ENCODE data around the gene POMGNT2.

The POMGNT2 gene

GRCh38 chr3:43061101-43061895 is 44.6 kb downstream of the POMGNT2 start:
- no peak for TF ChIP-seq CTCF (IDR thresholded peaks at IDR 0.05; ENCODE audit: low read depth, low read length)

GRCh38 chr3:43059456-43059855 is 46.4 kb downstream of the POMGNT2 start:
- no peak for TF ChIP-seq CTCF (IDR thresholded peaks at IDR 0.05; ENCODE audit: low read depth, low read length)
- no peak overlapping the region for H3K4me3 ChIP-seq (ENCODE audit: low read depth, low read length)

More at GRCh38 chr3:43061101-43061895, 44.6 kb downstream of the POMGNT2 start:
- H3K4me3 ChIP-seq (ENCODE audit: low read depth, low read length) = no peak overlapping the region

- no peak for TF ChIP-seq CTCF (IDR thresholded peaks at IDR 0.05; ENCODE audit: low read depth, low read length)
- no peak overlapping the region for H3K4me3 ChIP-seq (ENCODE audit: low read depth, low read length)
These were observed 49.8 kb downstream of the POMGNT2 start for GRCh38 chr3:43055806-43056770.

GRCh38 chr3:43055393-43055792 is 50.5 kb downstream of the POMGNT2 start:
- H3K4me3 ChIP-seq (ENCODE audit: low read depth, low read length) = no peak overlapping the region
- no peak for TF ChIP-seq CTCF (IDR thresholded peaks at IDR 0.05; ENCODE audit: low read depth, low read length)

- no peak for TF ChIP-seq CTCF (IDR thresholded peaks at IDR 0.05; ENCODE audit: low read depth, low read length)
- no peak overlapping the region for H3K4me3 ChIP-seq (ENCODE audit: low read depth, low read length)
These were observed 51.1 kb downstream of the POMGNT2 start for GRCh38 chr3:43054754-43055153.

- TF ChIP-seq CTCF (IDR thresholded peaks at IDR 0.05; ENCODE audit: low read depth, low read length) = no peak
- no peak overlapping the region for H3K4me3 ChIP-seq (ENCODE audit: low read depth, low read length)
These were observed 52.6 kb downstream of the POMGNT2 start for GRCh38 chr3:43053291-43053690.
